SU-DHL-6 (cell line): Measurements from ENCODE around the gene CSNK1A1.

ENCODE experiments used
- H2AFZ ChIP-seq: fragments of 200-600 bp; sonication (generic); 2 replicates; pipeline ENCODE4 v1.6.1; 2014; ENCODE audit warnings: low read depth, mild to moderate bottlenecking, moderate library complexity, mixed read lengths, antibody characterized with exemption, low read length; ENCODE audit not compliant: severe bottlenecking
- H3F3A ChIP-seq: fragments of 200-600 bp; shearing (Covaris generic); 2 replicates; pipeline ENCODE4 v1.6.0; 2016; ENCODE audit warnings: antibody characterized with exemption, mild to moderate bottlenecking; ENCODE audit not compliant: insufficient read depth
- H3K27ac ChIP-seq: fragments of 200-600 bp; sonication (generic); 2 replicates; pipeline ENCODE4 v1.5.1; 2016; ENCODE audit warnings: low read depth, mild to moderate bottlenecking, low read length, moderate library complexity, mixed read lengths
- H3K27me3 ChIP-seq: fragments of 200-600 bp; sonication (generic), shearing (Covaris generic); 2 replicates; pipeline ENCODE4 v1.6.0; 2014; ENCODE audit warnings: mild to moderate bottlenecking, low read length
- H3K36me3 ChIP-seq: fragments of 200-600 bp; sonication (generic); 2 replicates; pipeline ENCODE4 v1.6.1; 2014; ENCODE audit warnings: mild to moderate bottlenecking, low read length, mixed read lengths
- H3K4me2 ChIP-seq: fragments of 300-600, 200-600 bp; shearing (Covaris generic), sonication (generic); 2 replicates; pipeline ENCODE4 v1.6.0; 2014; ENCODE audit warnings: low read length, low read depth, mild to moderate bottlenecking; ENCODE audit not compliant: poor library complexity, severe bottlenecking
- H3K4me3 ChIP-seq: fragments of 200-600 bp; sonication (generic); 2 replicates; pipeline ENCODE4 v1.5.1; 2014; ENCODE audit warnings: antibody characterized with exemption, low read length, mild to moderate bottlenecking, mixed read lengths; ENCODE audit not compliant: insufficient read depth, poor library complexity, severe bottlenecking
- H3K79me2 ChIP-seq: fragments of 200-600 bp; sonication (generic); 2 replicates; pipeline ENCODE4 v1.6.1; 2014; ENCODE audit warnings: mild to moderate bottlenecking, low read length, moderate library complexity; ENCODE audit not compliant: insufficient read depth
- H3K9ac ChIP-seq: fragments of 200-600 bp; sonication (generic); 2 replicates; pipeline ENCODE4 v1.7.0; 2014; ENCODE audit warnings: mild to moderate bottlenecking, low read length
- H3K9me2 ChIP-seq: fragments of 200-600 bp; sonication (generic); replicated peaks from 2 replicates; pipeline ENCODE4 v1.6.1; 2014; ENCODE audit warnings: low read length; ENCODE audit not compliant: insufficient read depth
- H3K9me3 ChIP-seq: fragments of 200-600 bp; sonication (generic); 2 replicates; pipeline ENCODE4 v1.6.1; 2014; ENCODE audit warnings: low read length, mixed read lengths; ENCODE audit not compliant: insufficient read depth
- H4K20me1 ChIP-seq: fragments of 200-600 bp; sonication (generic); 2 replicates; pipeline ENCODE4 v1.6.1; 2014; ENCODE audit warnings: low read depth, mild to moderate bottlenecking, antibody characterized with exemption, low read length, moderate library complexity, mixed read lengths
- CTCF ChIP-seq: fragments of 200-600 bp; sonication (generic); IDR thresholded peaks from one replicate; pipeline ENCODE4 v1.5.1; 2017; ENCODE audit warnings: antibody characterized with exemption, mild to moderate bottlenecking, low read length, moderate library complexity; ENCODE audit not compliant: insufficient read depth, poor library complexity, severe bottlenecking
- EZH2phosphoT487 ChIP-seq: fragments of 200-600 bp; sonication (generic), shearing (Covaris generic); conservative IDR thresholded peaks from 2 replicates; pipeline ENCODE4 v1.6.1; 2018; ENCODE audit warnings: mild to moderate bottlenecking, antibody characterized with exemption, low read length, moderate library complexity, mixed read lengths

The CSNK1A1 gene

GRCh38 chr5:149551227-149552037, at the start of gene CSNK1A1:
Gene CSNK1A1, minus strand, starts transcription at chr5:149551439. Its CDS starts 475 bp downstream, at chr5:149550964.
- Histone ChIP-seq H3K79me2 (peaks cover 46% of the 10 kb centered on the region), H3K4me2 (peak within 1 kb of the TSS; percentile 97), H3F3A (no peaks in the 10 kb centered on the region), H3K9ac (peak within 1 kb of the TSS; percentile 96), H3K27me3 (no peaks in the 10 kb centered on the region), H4K20me1 (peaks cover 18% of the 10 kb centered on the region; the same call in 1 of the 2 replicates), H3K4me3 (peak within 1 kb of the TSS; percentile 98), H3K36me3 (peaks cover 16% of the 10 kb centered on the region), H3K27ac (peak within 1 kb of the TSS; percentile 75), H3K9me3 (no peaks in the 10 kb centered on the region), H2AFZ (peak within 1 kb of the TSS; percentile 91), H3K9me2 (no peaks in the 10 kb centered on the region)
- no peak for TF ChIP-seq EZH2phosphoT487
- TF ChIP-seq CTCF = peak; percentile 84

GRCh38 chr5:149600932-149601331, 49.7 kb upstream of the CSNK1A1 start:
- Histone ChIP-seq H3F3A (0 out of 2 replicates have a peak, but pooled peaks cover 2% of the 10 kb centered on the region), H3K9me2 (no peaks in the 10 kb centered on the region), H2AFZ (no peak overlapping the region), H3K36me3 (no peaks in the 10 kb centered on the region), H4K20me1 (no peaks in the 10 kb centered on the region), H3K4me3 (no peak overlapping the region), H3K27ac (no peak overlapping the region), H3K9ac (no peak overlapping the region), H3K9me3 (no peaks in the 10 kb centered on the region), H3K4me2 (no peak overlapping the region), H3K27me3 (no peaks in the 10 kb centered on the region), H3K79me2 (no peaks in the 10 kb centered on the region)
- TF ChIP-seq EZH2phosphoT487 (no peak), CTCF (no peak)

GRCh38 chr5:149599375-149599774, 48.1 kb upstream of the CSNK1A1 start:
- Histone ChIP-seq H2AFZ (no peak overlapping the region), H4K20me1 (no peaks in the 10 kb centered on the region), H3K4me3 (no peak overlapping the region), H3F3A (no peaks in the 10 kb centered on the region), H3K36me3 (no peaks in the 10 kb centered on the region), H3K9ac (no peak overlapping the region), H3K27ac (no peak overlapping the region), H3K4me2 (no peak overlapping the region), H3K27me3 (no peaks in the 10 kb centered on the region), H3K79me2 (no peaks in the 10 kb centered on the region), H3K9me3 (no peaks in the 10 kb centered on the region), H3K9me2 (no peaks in the 10 kb centered on the region)
- TF ChIP-seq CTCF (no peak), EZH2phosphoT487 (no peak)
